Mesodermal cell (in vitro differentiated cells): ENCODE measurements around the gene TNS3.

ENCODE experiments used
- H3K27ac ChIP-seq: 2 replicates; pipeline ENCODE4 v1.7.0; 2013; ENCODE audit warnings: mild to moderate bottlenecking, low read depth, low read length, moderate library complexity; ENCODE audit not compliant: severe bottlenecking
- H3K36me3 ChIP-seq: 2 replicates; pipeline ENCODE4 v1.7.1; 2013; ENCODE audit warnings: mild to moderate bottlenecking, low read length, moderate library complexity; ENCODE audit not compliant: control insufficient read depth, insufficient read depth
- H3K4me1 ChIP-seq: one replicate; pipeline ENCODE4 v1.7.1; 2013; ENCODE audit warnings: mild to moderate bottlenecking, low read length; ENCODE audit not compliant: insufficient read depth, control insufficient read depth, poor library complexity, severe bottlenecking
- H3K4me3 ChIP-seq: 2 replicates; pipeline ENCODE4 v1.7.0; 2013; ENCODE audit warnings: low read length, control low read depth, mild to moderate bottlenecking; ENCODE audit not compliant: insufficient read depth, poor library complexity, severe bottlenecking; ENCODE audit errors: extremely low read depth
- H3K9me3 ChIP-seq: 2 replicates; pipeline ENCODE4 v1.7.1; 2013; ENCODE audit warnings: mild to moderate bottlenecking, low read length, moderate library complexity; ENCODE audit not compliant: control insufficient read depth
- WGBS, 2 experiments: methylation state at CpG; one replicate each; pipeline ENCODE4 v1.1.5; 2013; ENCODE audit warnings: missing lambda C conversion rate in 2 of 2; ENCODE audit not compliant: insufficient coverage in 2 of 2; 5-methylcytosine and 5-hydroxymethylcytosine counted together

TNS3 gene

DNA sequence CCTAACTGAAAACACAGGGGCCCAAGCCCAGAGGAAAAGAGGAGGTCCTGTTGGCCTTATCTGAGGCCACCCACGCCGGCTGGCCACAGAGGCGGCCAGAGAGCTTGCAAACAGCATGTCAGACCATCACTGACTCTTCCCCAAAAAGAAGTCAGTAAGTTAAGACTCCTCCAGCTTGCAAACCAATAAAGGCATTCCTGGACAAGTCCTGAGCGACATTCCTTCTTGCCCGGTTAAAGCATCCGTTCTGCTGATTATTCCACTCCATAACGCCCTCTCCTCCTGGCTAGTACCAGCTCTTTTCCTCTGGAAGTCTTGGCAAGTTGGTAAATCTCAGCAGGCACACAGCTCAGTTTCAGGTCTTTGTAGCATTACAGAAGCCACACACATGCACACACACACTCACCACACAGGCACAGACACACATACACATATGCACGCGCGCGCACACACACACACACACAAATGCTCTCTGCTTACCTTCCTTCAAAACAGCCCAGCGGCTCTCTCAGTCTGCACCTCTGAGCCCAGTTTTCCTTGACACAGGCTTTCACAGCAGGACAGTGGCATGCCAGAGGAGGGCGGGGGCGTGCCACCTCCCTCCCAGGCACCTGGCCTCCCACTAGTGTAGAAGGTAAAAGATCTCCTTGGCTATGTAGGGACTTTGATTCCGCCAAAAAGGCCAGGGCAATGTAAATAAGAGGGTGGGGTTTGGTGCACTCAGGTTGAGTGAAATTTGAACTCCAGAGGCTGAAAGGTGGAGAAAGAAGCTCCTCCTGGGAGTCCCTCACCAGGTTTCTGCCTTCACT is 201.4 kb downstream of the TNS3 start:
- Histone ChIP-seq H3K27ac (peak overlapping the region; percentile 90), H3K4me1 (peaks cover 49% of the 10 kb centered on the region), H3K9me3 (no peaks in the 10 kb centered on the region), H3K4me3 (no peak overlapping the region), H3K36me3 (peaks cover 15% of the 10 kb centered on the region)
- 58 to 70% methylated on average over 10 of the region's 15 CpGs for WGBS, 2 experiments

- 32 to 39% methylated on average over 15 to 19 of the region's 20 CpGs for WGBS, 2 experiments
- peaks cover 55% of the 10 kb centered on the region for H3K4me1 ChIP-seq
- peak overlapping the region; percentile 90 for H3K27ac ChIP-seq
- no peaks in the 10 kb centered on the region for H3K9me3 ChIP-seq
- H3K36me3 ChIP-seq, result peaks cover 13% of the 10 kb centered on the region
- no peak overlapping the region for H3K4me3 ChIP-seq
Measured at GRCh38 chr7:47379629-47380324, 202.1 kb downstream of the TNS3 start.

DNA sequence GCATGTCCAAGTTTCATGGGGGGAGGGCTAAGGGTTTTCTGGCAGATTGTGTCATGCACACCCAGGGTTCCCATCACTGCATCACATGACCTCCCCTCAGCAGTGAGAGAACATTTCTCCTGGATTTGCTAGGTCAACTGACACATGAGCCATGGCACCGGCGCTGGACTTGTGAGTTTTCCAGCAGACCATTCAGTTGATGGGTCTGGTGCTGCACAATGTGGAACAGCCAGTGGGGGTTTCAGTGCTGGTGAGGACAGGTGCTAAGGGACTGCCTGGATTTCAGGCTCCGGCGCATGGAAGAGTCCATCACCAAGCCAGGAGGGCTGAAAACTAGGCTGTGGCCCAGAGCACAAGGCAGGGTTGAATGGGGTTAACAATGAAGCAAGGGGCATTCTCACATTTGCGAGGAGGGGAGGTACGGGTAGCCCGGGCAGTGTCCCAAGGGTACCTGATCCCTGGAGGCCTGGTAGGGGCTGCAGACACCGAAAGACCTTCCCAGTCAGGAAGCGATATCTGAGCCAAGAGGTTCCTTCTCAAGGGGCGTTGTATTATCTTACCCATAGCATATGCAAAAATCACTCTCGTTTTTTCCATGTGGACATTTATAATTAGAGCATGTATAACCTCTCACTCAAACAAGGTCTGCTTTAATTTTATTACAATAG is 203.0 kb downstream of the TNS3 start:
- 93 to 95% methylated on average over 6 to 10 of the region's 11 CpGs for WGBS, 2 experiments

GRCh38 chr7:47377741-47378140 is 204.2 kb downstream of the TNS3 start:
- WGBS, 2 experiments, result 72 to 75% methylated on average over 4 of the region's 4 CpGs
- Histone ChIP-seq H3K27ac (no peak overlapping the region), H3K36me3 (peaks cover 14% of the 10 kb centered on the region), H3K9me3 (no peaks in the 10 kb centered on the region), H3K4me3 (no peak overlapping the region), H3K4me1 (peaks cover 55% of the 10 kb centered on the region)

More for the DNA sequence above, 203.0 kb downstream of the TNS3 start:
- no peaks in the 10 kb centered on the region for H3K9me3 ChIP-seq
- H3K36me3 ChIP-seq, result peaks cover 14% of the 10 kb centered on the region
- H3K4me3 ChIP-seq, result no peak overlapping the region
- peaks cover 55% of the 10 kb centered on the region for H3K4me1 ChIP-seq
- no peak overlapping the region for H3K27ac ChIP-seq

- 90 to 96% methylated on average over 4 to 7 of the region's 10 CpGs for WGBS, 2 experiments
- peaks cover 52% of the 10 kb centered on the region for H3K4me1 ChIP-seq
Measured at GRCh38 chr7:47376991-47377616, 204.8 kb downstream of the TNS3 start.

GRCh38 chr7:47375121-47375938 is 206.6 kb downstream of the TNS3 start:
- H3K9me3 ChIP-seq, result no peaks in the 10 kb centered on the region
- no peak overlapping the region for H3K27ac ChIP-seq
- H3K36me3 ChIP-seq, result peaks cover 18% of the 10 kb centered on the region
- peaks cover 37% of the 10 kb centered on the region for H3K4me1 ChIP-seq
- WGBS, 2 experiments, result 89 to 93% methylated on average over 6 to 7 of the region's 11 CpGs
- H3K4me3 ChIP-seq, result no peak overlapping the region

More at GRCh38 chr7:47376991-47377616, 204.8 kb downstream of the TNS3 start:
- H3K9me3 ChIP-seq, result no peaks in the 10 kb centered on the region
- H3K27ac ChIP-seq, result no peak overlapping the region
- H3K4me3 ChIP-seq, result no peak overlapping the region
- peaks cover 14% of the 10 kb centered on the region for H3K36me3 ChIP-seq

DNA sequence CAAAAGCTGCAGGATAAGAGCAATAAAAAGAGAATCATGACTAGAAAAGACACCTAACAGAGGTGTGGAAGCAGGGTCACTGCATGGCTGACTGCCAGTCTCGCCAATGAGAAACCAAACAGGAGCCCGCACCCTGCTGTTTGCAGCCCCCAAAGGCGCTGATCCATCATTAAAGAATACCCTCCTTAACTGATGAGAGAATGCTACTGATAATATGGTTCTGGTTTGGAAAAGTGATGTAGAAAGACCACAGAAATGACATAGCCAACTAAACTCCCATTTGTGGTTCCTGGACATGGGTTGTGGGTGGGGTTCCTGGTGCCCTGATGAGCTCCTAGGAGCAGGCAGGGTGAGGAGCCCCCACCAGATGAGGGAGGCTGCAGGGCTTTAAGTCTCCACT is 207.4 kb downstream of the TNS3 start:
- 93% methylated on average over 3 of the region's 3 CpGs; no CpG with 5 or more reads in 1 of the 2 experiments for WGBS, 2 experiments
- H3K36me3 ChIP-seq, result peaks cover 23% of the 10 kb centered on the region
- no peaks in the 10 kb centered on the region for H3K9me3 ChIP-seq
- peaks cover 30% of the 10 kb centered on the region for H3K4me1 ChIP-seq
- no peak overlapping the region for H3K4me3 ChIP-seq
- H3K27ac ChIP-seq, result no peak overlapping the region

- Histone ChIP-seq H3K4me1 (peaks cover 24% of the 10 kb centered on the region), H3K36me3 (peaks cover 27% of the 10 kb centered on the region), H3K27ac (no peak overlapping the region), H3K4me3 (no peak overlapping the region), H3K9me3 (no peaks in the 10 kb centered on the region)
- WGBS, 2 experiments, result 90 to 91% methylated on average over 7 to 8 of the region's 8 CpGs
Measured at GRCh38 chr7:47373871-47374451, 207.9 kb downstream of the TNS3 start.

- Histone ChIP-seq H3K36me3 (peaks cover 37% of the 10 kb centered on the region), H3K9me3 (no peaks in the 10 kb centered on the region), H3K4me3 (no peak overlapping the region), H3K4me1 (peaks cover 7% of the 10 kb centered on the region), H3K27ac (no peak overlapping the region)
- 19 to 39% methylated on average over 6 to 8 of the region's 10 CpGs for WGBS, 2 experiments
Measured at GRCh38 chr7:47371733-47372368, 210.1 kb downstream of the TNS3 start.
